ENCODE measurements around the gene KIF3C.
"Not testable (repeated sequence)": the region's sequence is repeated elsewhere in the genome, so short reads cannot be mapped to it uniquely, and the experiment has no call there.

Gene KIF3C

DNA sequence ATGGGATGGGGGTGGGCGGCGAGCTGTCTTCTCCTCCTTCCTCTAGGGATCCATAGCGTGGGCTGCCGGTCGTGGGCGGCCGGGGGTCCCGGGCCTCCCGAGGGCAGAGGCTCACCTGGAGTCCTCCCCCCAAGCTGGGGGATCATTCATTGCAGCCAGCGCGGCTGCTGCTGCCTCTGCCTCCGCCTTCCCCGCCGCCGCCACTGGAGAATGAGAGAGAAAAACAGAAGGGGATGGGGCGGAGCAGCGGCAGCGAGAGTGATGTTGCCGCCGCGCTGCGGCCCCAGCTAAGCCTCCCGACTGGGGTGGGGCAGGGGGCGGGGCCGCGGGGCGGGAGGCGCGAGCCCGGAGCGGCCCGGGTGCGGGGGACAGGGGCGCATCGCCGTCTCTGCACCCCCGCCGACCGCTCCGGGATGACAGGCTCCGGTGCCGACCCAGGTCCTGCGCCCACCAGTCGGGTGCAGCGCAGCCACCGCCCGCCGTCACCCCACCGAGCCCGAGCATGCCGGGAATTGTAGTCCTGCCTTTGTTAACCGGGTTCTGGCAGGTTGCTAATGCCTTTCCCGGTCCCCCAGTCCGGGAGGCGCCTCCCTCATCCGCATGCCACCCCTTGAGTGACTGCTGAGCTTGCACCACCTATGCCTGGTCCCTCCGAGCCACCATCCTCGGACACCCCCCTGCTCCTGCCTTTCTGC is at the start of gene KIF3C:
KIF3C (minus strand) TSS at position 225 of the 695 bp plus-strand sequence. CDS start 580 bp downstream, outside the sequence.
- no peak for DNase-seq

GRCh38 chr2:26028083-26028482 is 45.8 kb upstream of the KIF3C start:
- not testable (repeated sequence) for DNase-seq

GRCh38 chr2:26025509-26025908 is 43.2 kb upstream of the KIF3C start:
- DNase-seq = no peak

DNA sequence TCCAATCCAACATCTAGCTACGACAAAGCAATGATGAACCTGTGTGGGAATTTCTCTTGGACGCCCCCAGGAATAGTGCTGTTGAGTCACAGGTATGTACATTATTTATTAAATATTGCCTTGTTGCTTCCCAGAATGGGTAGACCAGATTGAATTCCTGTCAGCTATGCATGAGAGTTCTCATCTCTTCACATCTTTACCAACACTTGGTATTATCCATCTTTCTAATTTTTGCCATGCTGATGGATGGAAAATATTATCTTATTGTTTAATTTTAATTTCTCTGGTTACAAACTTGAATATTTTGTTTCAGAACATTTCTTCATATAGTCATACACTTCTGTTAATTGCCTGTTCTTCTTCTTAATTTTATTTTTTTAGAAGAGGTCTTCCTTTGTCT is 42.0 kb upstream of the KIF3C start:
- no peak for DNase-seq

DNA sequence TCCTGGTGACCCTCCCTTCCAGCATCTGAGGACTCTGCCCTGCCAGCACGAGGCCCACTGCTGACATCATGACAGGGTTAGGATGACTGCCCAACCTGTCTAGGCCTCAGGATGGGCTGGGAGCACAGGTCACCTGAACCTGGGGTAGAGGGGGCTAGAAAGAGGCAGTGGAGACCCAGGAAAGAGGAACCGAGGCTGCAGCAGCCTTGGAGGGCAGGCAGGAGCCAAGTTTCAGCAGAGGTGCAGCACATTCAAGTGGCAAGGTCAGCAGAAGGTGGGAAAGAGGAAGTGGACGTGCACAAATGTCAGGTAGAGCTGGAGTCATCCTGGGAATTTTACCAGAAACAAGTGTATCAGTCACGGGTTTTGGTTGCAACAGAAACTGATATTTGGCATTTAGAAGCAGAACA is 37.9 kb upstream of the KIF3C start:
- DNase-seq = no peak

- no peak for DNase-seq
Measured at GRCh38 chr2:26018184-26019055, 36.1 kb upstream of the KIF3C start.

GRCh38 chr2:26017464-26018183 is 35.3 kb upstream of the KIF3C start:
- no peak for DNase-seq

DNA sequence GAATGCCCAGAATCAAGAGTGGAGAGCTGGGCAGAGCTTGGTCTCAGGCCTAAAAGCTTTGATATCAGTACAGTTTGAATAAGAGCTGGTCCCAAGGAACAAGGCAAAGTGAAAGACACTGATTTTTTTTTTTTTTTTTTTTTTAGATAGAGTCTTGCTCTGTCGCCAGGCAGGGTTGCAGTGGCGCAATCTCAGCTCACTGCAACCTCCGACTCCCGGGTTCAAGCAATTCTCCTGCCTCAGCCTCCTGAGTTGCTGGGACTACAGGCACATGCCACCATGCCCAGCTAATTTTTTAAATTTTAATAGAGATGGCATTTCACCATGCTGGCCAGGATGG is 34.4 kb upstream of the KIF3C start:
- DNase-seq = not testable (repeated sequence)

DNA sequence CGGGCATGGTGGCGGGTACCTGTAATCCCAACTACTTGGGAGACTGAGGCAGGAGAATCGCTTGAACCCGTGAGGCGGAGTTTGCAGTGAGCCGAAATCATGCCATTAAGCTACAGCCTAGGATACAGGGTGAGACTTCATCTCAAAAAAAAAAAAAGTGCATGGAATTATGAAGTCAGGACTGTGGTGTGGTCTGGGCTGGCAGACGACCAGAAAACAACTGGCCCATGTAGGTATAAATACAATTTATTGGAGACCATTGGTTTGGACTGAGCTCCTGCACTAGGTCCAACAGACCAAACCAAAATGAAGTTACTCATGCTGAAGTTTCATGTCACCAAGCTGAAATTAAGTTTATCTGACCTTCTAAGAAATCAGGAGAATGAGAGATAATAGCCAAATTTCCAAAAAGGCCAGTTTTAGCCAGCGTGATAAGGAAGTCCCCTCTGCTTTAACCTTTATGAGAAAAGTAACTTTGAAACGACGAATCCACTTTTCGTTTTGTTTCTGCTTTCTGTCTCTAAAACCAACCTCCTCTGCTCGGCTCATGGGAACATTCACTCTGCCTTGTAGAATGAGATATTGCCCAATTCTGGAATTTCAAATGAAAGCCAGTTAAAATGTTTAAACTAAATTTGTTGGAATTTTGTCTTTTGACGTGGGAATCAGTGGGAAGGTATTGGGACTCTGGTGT is 33.9 kb upstream of the KIF3C start:
- DNase-seq = no peak

DNA sequence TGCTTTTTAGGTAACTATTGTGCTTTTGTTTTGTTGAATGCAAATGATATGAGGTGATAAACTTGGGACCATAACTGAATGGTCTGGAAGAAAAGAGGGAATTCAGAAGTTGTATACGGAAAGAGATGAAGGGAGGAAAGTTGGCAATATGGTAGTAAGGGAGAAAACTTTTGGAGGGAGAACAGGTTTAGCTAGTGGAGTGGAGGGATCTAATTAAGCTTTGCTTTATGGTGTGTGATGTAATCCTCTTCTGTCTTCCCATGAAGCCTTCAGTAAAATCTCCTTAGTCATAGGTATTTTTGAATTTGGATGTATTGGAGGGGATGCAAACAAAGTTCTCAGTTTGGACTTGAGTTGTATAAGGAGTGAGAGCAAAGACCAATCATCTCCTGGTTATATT is 31.4 kb upstream of the KIF3C start:
- DNase-seq = no peak

GRCh38 chr2:26011990-26012856 is 29.9 kb upstream of the KIF3C start:
- DNase-seq = no peak

- no peak for DNase-seq
Measured at GRCh38 chr2:26011609-26011989, 29.3 kb upstream of the KIF3C start.

- DNase-seq = no peak
Measured at GRCh38 chr2:26010943-26011342, 28.6 kb upstream of the KIF3C start.

- DNase-seq = no peak
Measured at GRCh38 chr2:26009567-26009963, 27.3 kb upstream of the KIF3C start.

GRCh38 chr2:26008851-26009566 is 26.7 kb upstream of the KIF3C start:
- DNase-seq = peak; percentile 99

DNA sequence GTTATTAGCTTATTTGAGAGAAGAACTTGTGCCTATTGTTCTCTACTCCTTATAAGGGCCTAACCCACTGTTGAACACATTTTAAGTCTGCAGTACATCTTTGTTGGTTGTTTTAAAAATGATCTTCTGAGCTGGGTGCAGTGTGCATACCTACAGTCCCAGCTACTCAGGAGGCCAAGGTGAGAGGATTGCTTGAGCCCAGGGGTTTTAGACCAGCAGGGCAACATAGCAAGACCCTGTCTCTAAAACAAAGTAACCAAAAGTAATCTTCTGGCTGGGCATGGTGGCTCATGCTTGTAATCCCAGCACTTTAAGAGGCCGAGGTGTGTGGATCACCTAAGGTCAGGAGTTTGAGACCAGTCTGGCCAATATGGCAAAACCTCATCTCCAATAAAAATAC is 25.8 kb upstream of the KIF3C start:
- DNase-seq = no peak

DNA sequence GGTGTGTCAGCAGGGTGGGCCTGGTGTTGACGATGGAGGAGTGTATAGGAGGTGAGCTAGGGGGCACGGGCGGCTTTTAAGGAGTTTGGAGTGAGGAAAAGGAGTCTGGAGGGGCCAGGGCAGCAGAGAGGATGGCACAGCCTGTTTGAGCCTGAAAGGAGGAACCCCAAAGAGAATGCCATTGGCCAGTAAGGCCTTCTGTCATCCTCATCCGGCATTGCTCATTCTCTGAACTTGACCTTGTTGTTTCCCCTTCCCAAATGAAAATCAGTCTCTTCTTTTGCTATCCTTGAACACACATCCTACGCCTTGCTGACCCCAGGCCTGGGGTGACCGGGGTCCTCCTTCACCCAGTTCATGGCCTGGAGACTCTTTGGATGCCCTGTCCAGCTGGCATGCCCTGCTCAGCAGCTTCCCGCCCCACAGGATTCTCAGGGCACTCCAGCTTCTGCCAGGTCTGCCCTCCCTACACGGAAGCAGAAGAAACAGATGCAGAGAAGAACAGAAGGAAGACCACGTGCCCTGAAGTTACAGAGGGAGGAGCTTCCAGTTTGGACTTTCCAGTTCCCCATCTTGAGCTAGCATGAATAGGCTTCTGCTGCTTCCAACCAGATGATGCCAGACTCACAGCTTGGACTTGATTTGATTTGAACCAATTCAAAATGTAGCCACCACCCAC is 20.5 kb upstream of the KIF3C start:
- no peak for DNase-seq

DNA sequence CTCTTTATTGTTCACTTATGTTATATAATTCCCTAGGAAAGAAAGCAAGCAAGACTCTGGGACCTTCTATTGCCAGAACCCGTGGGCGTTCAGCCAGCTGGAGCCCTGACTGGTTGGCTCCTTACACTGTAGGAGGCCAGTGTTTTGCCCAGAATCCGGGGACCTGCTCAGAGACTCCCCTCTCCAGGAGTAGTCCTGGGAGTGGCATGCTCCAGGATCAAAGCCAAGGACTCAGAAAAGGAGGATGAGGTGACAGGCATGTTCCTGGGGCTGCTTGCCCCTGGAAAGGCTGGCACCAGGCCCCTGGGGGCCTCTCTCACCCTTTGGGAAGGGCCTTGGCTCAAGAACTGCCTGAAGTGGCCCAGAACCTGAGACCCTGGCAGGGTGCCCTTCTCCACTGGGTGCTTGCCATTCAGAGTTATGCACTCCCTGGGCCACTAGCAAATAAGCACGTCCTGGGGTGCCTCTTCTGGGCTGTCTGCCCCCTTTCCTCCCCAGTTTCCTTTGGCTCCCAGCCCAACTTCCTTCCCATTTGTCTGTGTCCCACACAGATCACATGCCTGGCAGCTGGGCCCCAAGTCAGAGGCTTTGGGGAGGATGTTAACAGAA is 19.6 kb upstream of the KIF3C start:
- no peak for DNase-seq

DNA sequence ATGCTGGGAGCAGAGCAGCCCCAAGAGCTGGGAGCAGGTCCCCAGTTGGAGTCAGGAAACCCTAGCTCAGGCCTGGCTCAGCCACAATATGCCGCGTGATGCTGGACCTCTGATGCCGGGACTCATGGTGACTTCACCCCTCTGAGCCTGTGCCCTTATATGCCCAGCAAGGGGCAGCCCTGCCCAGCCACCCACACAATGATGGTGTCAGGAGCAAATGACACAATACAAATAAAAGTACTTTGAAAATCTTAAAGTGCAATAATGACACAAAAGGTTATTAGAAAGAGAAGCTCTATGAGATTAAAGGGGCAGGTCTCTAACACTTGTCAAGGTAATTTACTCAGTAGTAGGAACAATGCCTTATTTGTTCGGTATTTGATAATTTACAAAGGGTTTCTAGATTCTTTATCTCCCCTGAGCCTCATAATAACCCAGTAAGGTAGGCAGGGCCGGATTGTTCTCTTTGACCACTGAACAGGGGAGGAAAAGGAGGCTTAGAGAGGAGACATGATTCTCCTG is 18.3 kb upstream of the KIF3C start:
- DNase-seq = no peak

DNA sequence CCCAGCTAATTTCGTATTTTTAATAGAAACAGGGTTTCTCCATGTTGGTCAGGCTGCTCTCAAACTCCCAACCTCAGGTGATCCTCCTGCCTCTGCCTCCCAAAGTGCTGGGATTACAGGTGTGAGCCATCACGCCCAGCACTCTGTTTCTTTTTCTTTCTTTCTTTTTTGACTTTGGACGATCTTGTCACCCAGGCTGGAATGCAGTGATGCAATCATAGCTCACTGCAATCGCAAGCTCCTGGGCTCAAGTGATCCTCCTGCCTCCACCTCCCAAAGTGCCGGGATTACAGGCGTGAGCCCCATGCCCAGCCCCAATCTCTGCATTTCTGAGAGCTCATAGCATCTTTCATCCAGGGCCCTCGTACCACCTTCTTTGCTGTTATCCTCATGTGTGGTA is 17.1 kb upstream of the KIF3C start:
- not testable (repeated sequence) for DNase-seq

All from SIG-M5 (cell line).